ENCODE measurements around the gene CCM2.

Gene CCM2

GRCh38 chr7:45064047-45064725 lies 64.2 kb downstream of the CCM2 start:
- DNase-seq (ENCODE audit: low read depth in 1 of 2, low spot score in 1 of 2): no peak

GRCh38 chr7:45065031-45065995 lies 65.3 kb downstream of the CCM2 start:
- no peak for DNase-seq (ENCODE audit: low read depth in 1 of 2, low spot score in 1 of 2)

GRCh38 chr7:45066409-45066808 lies 66.4 kb downstream of the CCM2 start:
- no peak for DNase-seq (ENCODE audit: low read depth in 1 of 2, low spot score in 1 of 2)

- DNase-seq (ENCODE audit: low read depth in 1 of 2, low spot score in 1 of 2): no peak
These were observed 67.6 kb downstream of the CCM2 start for GRCh38 chr7:45067582-45067981.

- DNase-seq (ENCODE audit: low read depth in 1 of 2, low spot score in 1 of 2): no peak
These were observed 68.4 kb downstream of the CCM2 start for GRCh38 chr7:45068236-45069023.

- no peak for DNase-seq (ENCODE audit: low read depth in 1 of 2, low spot score in 1 of 2)
These were observed 69.6 kb downstream of the CCM2 start for GRCh38 chr7:45069444-45070253.

GRCh38 chr7:45070254-45070642 lies 70.2 kb downstream of the CCM2 start:
- DNase-seq (ENCODE audit: low read depth in 1 of 2, low spot score in 1 of 2): no peak

GRCh38 chr7:45071528-45071927 lies 71.5 kb downstream of the CCM2 start:
- DNase-seq (ENCODE audit: low read depth in 1 of 2, low spot score in 1 of 2): no peak

GRCh38 chr7:45072131-45073030 lies 72.4 kb downstream of the CCM2 start:
- no peak for DNase-seq (ENCODE audit: low read depth in 1 of 2, low spot score in 1 of 2)

- DNase-seq (ENCODE audit: low read depth in 1 of 2, low spot score in 1 of 2): no peak
These were observed 73.2 kb downstream of the CCM2 start for GRCh38 chr7:45073031-45073785.

- DNase-seq (ENCODE audit: low read depth in 1 of 2, low spot score in 1 of 2): no peak
These were observed 74.0 kb downstream of the CCM2 start for GRCh38 chr7:45073786-45074527.

GRCh38 chr7:45074528-45075354 lies 74.7 kb downstream of the CCM2 start:
- DNase-seq (ENCODE audit: low read depth in 1 of 2, low spot score in 1 of 2): no peak

- DNase-seq (ENCODE audit: low read depth in 1 of 2, low spot score in 1 of 2): no peak
These were observed 75.3 kb downstream of the CCM2 start for GRCh38 chr7:45075355-45075644.

GRCh38 chr7:45075871-45076796 lies 76.1 kb downstream of the CCM2 start:
- DNase-seq (ENCODE audit: low read depth in 1 of 2, low spot score in 1 of 2): no peak

GRCh38 chr7:45076946-45077345 lies 76.9 kb downstream of the CCM2 start:
- DNase-seq (ENCODE audit: low read depth in 1 of 2, low spot score in 1 of 2): no peak

GRCh38 chr7:45077579-45077978 lies 77.6 kb downstream of the CCM2 start:
- DNase-seq (ENCODE audit: low read depth in 1 of 2, low spot score in 1 of 2): no peak

Data from activated CD4-positive, alpha-beta T cell treated with anti-CD3 and anti-CD28 coated beads, Interleukin-2, amount 50 U/mL, for 24 hours (primary cell).